HUES48 (cell line): ENCODE results near the gene KCNK16.

Source experiments
- H3K27ac ChIP-seq: one replicate; pipeline ENCODE4 v1.7.0; 2013; ENCODE audit warnings: low read depth, low read length, inconsistent platforms
- H3K27me3 ChIP-seq: 2 replicates; pipeline ENCODE4 v1.6.1; 2013; ENCODE audit warnings: mild to moderate bottlenecking, low read length; ENCODE audit not compliant: control insufficient read depth, insufficient read depth
- H3K36me3 ChIP-seq: 2 replicates; pipeline ENCODE4 v1.6.1; 2013; ENCODE audit warnings: low read length; ENCODE audit not compliant: control insufficient read depth, insufficient read depth
- H3K4me1 ChIP-seq: 2 replicates; pipeline ENCODE4 v1.6.1; 2013; ENCODE audit warnings: mild to moderate bottlenecking, low read length; ENCODE audit not compliant: control insufficient read depth, insufficient read depth
- H3K4me3 ChIP-seq: 2 replicates; pipeline ENCODE4 v1.5.1; 2013; ENCODE audit warnings: mild to moderate bottlenecking, low read depth, low read length
- H3K9ac ChIP-seq: 2 replicates; pipeline ENCODE4 v1.6.1; 2013; ENCODE audit warnings: mild to moderate bottlenecking, low read depth, low read length, moderate library complexity
- H3K9me3 ChIP-seq: 2 replicates; pipeline ENCODE4 v1.6.1; 2013; ENCODE audit warnings: low read length; ENCODE audit not compliant: control insufficient read depth, insufficient read depth

KCNK16 gene

DNA sequence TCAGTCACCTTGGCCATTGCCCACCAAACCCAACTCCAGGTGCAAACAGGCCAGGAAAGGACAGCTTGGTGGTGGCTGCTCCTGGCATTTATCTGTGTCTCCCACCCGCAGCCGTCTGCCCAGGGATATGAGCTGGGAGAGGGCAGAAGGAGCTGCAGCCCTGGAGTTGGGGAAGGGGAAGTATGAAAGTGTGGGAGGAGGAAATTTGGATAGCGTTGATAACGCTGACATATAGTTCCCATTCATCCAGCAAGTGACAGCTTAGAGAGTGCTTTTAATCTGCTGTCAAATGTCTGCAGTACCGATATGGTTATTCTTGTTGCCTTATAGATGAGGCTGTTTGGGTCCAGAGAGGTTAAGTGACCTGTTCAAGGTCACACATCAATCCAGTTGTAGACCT, 741 bp downstream of the KCNK16 start:
- Histone ChIP-seq H3K9me3 (no peaks in the 10 kb centered on the region), H3K4me3 (no peak overlapping the region)

DNA sequence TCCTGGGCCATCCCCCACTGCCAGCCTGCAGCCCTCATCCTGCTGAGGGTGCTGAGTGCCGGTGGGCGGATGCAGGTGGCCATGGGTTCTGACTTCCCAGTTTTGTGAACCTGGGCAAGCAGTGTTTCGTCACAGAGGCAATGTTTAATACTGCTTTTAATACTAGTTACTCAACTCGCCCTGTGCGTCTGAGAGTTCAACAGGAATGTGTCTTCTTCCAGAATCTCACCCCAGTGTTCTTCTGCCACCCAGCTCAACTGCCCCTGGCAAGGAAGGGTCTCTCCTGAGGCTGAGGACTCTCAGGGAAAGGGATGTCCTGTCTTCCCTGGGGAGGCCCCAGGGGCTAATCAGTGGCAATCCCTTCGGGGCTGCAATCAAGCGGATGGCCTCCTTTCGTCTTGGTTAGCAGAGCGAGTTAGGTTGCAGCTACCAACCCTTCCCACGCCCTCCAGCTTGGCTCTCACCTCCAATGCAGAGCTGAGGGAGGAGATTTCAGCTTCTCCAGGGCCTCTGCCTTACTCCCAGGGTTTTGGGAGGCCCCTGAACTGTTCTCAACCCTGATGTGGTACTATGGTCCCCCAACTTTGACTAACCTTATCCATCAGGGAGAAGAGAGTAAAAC, 2.0 kb downstream of the KCNK16 start:
- Histone ChIP-seq H3K27me3 (peaks cover 6% of the 10 kb centered on the region), H3K27ac (no peak overlapping the region), H3K4me1 (no peaks in the 10 kb centered on the region)

More for the DNA sequence above, 741 bp downstream of the KCNK16 start:
- H3K9ac ChIP-seq: no peak overlapping the region
- H3K36me3 ChIP-seq: no peaks in the 10 kb centered on the region
- H3K27ac ChIP-seq: no peak overlapping the region
- no peaks in the 10 kb centered on the region for H3K27me3 ChIP-seq
- H3K4me1 ChIP-seq: no peaks in the 10 kb centered on the region

GRCh38 chr6:39319621-39320362, 2.7 kb downstream of the KCNK16 start:
- Histone ChIP-seq H3K27me3 (peaks cover 13% of the 10 kb centered on the region), H3K4me1 (no peaks in the 10 kb centered on the region), H3K9me3 (no peaks in the 10 kb centered on the region), H3K27ac (no peak overlapping the region), H3K36me3 (no peaks in the 10 kb centered on the region), H3K9ac (no peak overlapping the region), H3K4me3 (no peak overlapping the region)

More for the DNA sequence above, 2.0 kb downstream of the KCNK16 start:
- Histone ChIP-seq H3K4me3 (no peak overlapping the region), H3K36me3 (no peaks in the 10 kb centered on the region), H3K9me3 (no peaks in the 10 kb centered on the region), H3K9ac (no peak overlapping the region)

- Histone ChIP-seq H3K9me3 (no peaks in the 10 kb centered on the region), H3K9ac (no peak overlapping the region), H3K4me1 (no peaks in the 10 kb centered on the region), H3K36me3 (no peaks in the 10 kb centered on the region), H3K4me3 (no peak overlapping the region), H3K27me3 (peaks cover 38% of the 10 kb centered on the region), H3K27ac (no peak overlapping the region)
Observed at GRCh38 chr6:39317256-39317655, 5.2 kb downstream of the KCNK16 start.

GRCh38 chr6:39314273-39314795, 8.2 kb downstream of the KCNK16 start, which contains the start of gene KCNK17:
KCNK17 (minus strand) TSS chr6:39314419; CDS start chr6:39314320, 99 bp downstream.
- Histone ChIP-seq H3K4me1 (no peaks in the 10 kb centered on the region), H3K4me3 (peak within 1 kb of the TSS; percentile 64), H3K9me3 (no peaks in the 10 kb centered on the region), H3K27ac (no peak within 1 kb of the TSS), H3K27me3 (peaks cover 55% of the 10 kb centered on the region), H3K9ac (peak within 1 kb of the TSS; percentile 20; the same call in 1 of the 2 replicates), H3K36me3 (no peaks in the 10 kb centered on the region)

DNA sequence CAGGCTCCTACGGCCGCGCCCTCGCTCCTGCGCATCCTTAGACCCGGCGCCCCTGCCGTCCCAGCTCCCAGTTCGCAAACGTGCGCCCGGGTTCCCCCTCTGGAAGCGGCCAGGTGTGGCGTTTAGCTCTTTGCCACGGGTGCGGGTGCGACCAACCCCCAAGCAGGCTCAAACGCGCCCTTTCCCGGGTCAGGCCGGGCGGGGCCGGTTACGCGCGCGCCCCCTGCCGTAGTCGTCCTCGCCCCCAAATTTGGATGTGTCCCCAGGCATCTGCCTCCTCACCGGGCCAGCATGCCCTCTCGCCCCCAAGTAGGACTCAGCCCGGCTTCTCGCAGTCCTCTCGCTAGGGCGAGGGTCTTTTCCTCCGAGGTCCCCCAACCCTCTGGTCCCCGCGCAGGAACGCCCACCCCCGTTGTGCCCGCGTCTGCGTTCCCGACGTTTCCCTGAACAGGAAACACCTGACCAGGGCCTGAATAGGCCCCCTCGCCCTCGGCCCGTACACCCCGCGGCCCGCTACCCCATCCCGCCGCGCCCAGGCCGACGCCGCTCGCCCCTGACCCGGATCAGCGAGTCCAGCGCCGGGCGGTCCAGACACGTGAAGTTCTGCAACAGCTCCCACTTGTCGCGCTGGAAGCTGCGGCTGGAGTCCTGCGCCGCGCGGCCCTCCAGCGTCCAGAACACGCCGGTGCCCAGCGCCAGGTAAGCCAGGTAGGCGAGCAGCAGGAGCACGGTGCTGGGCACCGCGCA, 8.8 kb downstream of the KCNK16 start:
- no peaks in the 10 kb centered on the region for H3K4me1 ChIP-seq
- peaks cover 55% of the 10 kb centered on the region for H3K27me3 ChIP-seq
- no peaks in the 10 kb centered on the region for H3K9me3 ChIP-seq
- peak overlapping the region; percentile 20; the same call in 1 of the 2 replicates for H3K9ac ChIP-seq
- no peak overlapping the region for H3K27ac ChIP-seq
- H3K4me3 ChIP-seq: peak overlapping the region; percentile 64
- no peaks in the 10 kb centered on the region for H3K36me3 ChIP-seq

DNA sequence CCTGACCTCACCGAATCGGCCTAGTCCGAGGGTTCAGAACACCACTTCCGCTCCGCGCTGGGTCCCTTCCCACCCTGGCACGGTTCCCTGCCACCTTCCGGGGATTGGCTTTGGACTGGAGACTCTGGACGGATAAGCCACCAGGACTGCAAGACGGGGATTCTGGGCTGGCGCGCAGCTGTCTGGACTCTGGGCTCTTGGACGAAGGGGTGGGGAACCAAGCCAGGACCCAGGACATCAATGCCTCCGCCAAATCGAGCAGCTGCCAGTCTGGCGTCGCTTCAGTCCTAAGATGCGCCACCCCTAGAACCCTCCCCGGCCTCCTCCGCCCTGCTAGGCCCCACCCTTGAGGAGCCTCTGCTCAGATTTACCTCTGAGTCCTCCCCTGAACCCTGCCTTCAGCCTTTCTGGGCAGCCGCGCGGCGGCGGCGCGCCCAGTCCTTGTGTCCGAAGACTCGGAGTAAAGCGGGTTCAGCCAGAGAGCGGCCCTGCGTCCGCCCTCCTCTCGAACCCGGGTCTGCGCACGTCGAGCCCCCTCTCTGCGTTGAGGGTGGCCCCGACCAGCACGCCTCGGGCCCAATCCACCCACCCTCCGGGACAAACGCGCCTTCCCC, 9.5 kb downstream of the KCNK16 start:
- Histone ChIP-seq H3K36me3 (no peaks in the 10 kb centered on the region), H3K4me1 (no peaks in the 10 kb centered on the region), H3K9me3 (no peaks in the 10 kb centered on the region), H3K27ac (no peak overlapping the region), H3K27me3 (peaks cover 55% of the 10 kb centered on the region), H3K4me3 (peak overlapping the region; percentile 64), H3K9ac (0 out of 2 replicates have a peak overlapping the region, but pooled peaks have one; percentile 20)

DNA sequence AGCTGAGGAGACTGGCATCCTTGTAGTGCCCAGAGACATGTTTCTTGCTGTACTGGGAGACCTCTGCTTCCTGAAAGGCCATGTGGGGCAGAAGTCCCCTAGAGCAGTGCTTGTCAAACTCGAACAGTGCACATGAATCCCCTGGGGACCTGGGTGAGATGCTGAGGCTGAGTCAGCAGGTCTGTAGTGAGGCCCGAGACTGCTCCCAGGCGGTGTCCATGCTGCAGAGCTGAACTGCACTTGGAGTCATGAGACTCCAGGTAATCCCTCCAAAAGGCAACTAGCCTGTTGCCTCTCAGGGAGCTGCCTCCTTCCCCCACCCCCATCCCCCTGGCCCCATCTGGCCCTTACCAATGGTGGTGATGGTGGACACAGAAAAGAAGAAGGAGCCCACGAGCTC, 12.0 kb downstream of the KCNK16 start:
- H3K36me3 ChIP-seq: no peaks in the 10 kb centered on the region
- H3K27ac ChIP-seq: no peak overlapping the region
- peaks cover 50% of the 10 kb centered on the region for H3K27me3 ChIP-seq

GRCh38 chr6:39309942-39310531, 12.5 kb downstream of the KCNK16 start:
- Histone ChIP-seq H3K9me3 (no peaks in the 10 kb centered on the region), H3K9ac (no peak overlapping the region), H3K27me3 (peaks cover 45% of the 10 kb centered on the region), H3K4me1 (no peaks in the 10 kb centered on the region), H3K4me3 (no peak overlapping the region), H3K27ac (no peak overlapping the region), H3K36me3 (no peaks in the 10 kb centered on the region)

More for the DNA sequence above, 12.0 kb downstream of the KCNK16 start:
- H3K4me3 ChIP-seq: no peak overlapping the region
- no peak overlapping the region for H3K9ac ChIP-seq
- no peaks in the 10 kb centered on the region for H3K4me1 ChIP-seq
- H3K9me3 ChIP-seq: no peaks in the 10 kb centered on the region

- Histone ChIP-seq H3K27me3 (peaks cover 19% of the 10 kb centered on the region), H3K9me3 (no peaks in the 10 kb centered on the region), H3K4me3 (no peak overlapping the region), H3K4me1 (no peaks in the 10 kb centered on the region), H3K9ac (no peak overlapping the region), H3K27ac (no peak overlapping the region), H3K36me3 (no peaks in the 10 kb centered on the region)
Observed at GRCh38 chr6:39307462-39307861, 15.0 kb downstream of the KCNK16 start.
